Measurements from ENCODE around the gene CLCNKB.
"Not testable (repeated sequence)": the region's sequence is repeated elsewhere in the genome, so short reads cannot be mapped to it uniquely, and the experiment has no call there.

Gene CLCNKB

DNA sequence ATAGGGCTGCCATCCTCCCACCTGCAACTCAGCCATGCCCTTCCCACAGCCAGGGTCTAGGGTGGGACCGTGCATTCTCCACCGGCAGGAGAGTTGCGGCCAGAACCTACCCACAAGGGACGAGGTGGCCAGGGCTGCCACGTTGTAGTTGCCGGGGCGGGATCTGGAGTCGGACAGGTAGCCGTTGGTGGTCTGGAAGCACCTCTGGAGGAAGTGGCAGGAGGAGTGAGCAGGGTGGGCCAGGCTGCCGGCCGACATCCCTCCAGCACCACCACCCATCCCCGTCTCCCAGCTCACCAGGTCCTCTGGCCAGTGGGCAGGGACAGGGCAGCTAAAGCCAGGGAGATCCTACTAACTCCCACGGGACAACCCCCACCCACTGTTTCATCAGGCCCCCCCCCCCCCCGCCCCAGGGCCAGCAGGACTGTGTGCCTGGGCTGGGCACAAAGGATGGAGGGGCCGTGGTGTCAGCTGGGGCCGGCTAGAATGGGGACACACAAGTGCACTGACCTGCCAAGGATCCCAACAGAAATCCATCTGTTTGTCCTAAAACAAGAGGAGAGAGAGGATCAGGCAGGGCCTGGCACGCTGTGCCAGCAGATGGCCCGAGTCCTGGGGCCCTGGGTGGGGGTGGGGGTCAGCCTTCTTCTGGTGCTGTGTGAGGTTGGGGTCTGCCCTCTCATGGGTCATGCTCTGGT, 18.6 kb downstream of the CLCNKB start:
- not testable (repeated sequence) for DNase-seq

- DNase-seq = not testable (repeated sequence)
These were observed 19.1 kb downstream of the CLCNKB start for GRCh38 chr1:16062687-16063075.

DNA sequence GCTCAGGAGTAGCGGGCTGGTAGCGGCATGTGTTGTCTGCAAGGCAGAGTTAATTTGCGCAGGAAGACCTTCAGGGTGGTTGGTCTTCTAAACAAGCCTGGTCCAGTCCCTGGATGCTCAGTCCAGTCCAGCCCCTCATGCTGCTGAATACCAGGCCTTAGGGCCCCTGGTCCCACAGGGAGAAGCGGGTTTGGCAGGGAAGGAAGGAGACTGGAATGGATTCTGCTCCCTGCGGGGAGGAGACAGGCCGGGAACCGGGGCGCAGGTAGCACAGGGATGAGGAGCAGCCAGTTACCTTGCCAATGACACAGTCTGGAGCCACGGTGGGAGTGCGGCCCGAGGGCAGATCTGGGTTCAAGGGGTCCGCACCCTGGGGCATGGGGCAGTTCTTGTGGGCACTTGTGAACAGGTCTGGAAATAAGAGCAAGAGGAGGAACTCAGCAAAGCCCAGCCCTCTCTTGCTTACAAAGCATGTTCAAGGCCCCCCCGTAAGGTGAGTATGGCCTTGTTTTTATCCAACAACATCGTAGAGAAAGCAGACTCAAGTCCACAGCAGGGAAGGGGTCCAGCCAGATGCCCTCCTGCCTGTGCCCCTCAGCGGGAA, 19.7 kb downstream of the CLCNKB start:
- no peak for DNase-seq

DNA sequence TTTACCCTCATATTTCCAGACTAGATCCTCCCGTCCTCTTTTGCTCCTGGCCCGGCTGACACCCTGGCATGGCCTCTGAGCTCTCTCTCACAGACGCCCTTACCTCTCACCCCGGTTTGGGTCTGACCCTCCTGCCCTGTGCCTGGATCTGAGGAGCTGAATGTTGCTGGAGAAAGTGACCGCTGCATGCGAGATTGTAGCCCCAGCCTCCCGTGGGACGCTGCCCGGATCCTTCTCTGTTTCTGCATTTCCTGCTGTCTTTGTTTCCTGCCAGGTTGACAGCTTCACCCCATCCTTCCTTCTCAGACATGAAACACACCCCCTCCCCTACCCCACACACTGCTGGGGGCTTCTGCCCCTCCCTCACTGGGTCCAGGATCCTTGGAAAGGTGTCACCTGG, 20.3 kb downstream of the CLCNKB start:
- DNase-seq = no peak

- no peak for DNase-seq
These were observed 21.1 kb downstream of the CLCNKB start for GRCh38 chr1:16064536-16065268.

DNA sequence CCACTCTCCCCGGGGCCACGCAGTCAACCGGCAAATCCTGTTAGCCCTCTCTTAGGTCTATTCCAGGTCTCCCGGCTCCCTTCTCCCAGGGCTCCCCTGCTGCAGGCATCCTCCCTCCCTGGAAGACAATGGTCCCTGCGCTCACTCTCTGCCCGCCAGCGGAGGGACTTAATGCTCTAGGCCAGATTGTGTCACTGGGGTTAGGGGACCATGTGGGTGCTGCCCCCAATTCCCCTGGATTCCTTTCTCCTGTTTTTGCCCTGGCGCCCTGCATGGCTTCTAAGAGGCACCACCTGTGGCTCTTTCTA, 21.6 kb downstream of the CLCNKB start:
- no peak for DNase-seq

- no peak for DNase-seq
These were observed 22.7 kb downstream of the CLCNKB start for GRCh38 chr1:16066245-16066644.

- no peak for DNase-seq
These were observed 23.7 kb downstream of the CLCNKB start for GRCh38 chr1:16067127-16067768.

GRCh38 chr1:16067933-16068332, 24.4 kb downstream of the CLCNKB start:
- DNase-seq = no peak

DNA sequence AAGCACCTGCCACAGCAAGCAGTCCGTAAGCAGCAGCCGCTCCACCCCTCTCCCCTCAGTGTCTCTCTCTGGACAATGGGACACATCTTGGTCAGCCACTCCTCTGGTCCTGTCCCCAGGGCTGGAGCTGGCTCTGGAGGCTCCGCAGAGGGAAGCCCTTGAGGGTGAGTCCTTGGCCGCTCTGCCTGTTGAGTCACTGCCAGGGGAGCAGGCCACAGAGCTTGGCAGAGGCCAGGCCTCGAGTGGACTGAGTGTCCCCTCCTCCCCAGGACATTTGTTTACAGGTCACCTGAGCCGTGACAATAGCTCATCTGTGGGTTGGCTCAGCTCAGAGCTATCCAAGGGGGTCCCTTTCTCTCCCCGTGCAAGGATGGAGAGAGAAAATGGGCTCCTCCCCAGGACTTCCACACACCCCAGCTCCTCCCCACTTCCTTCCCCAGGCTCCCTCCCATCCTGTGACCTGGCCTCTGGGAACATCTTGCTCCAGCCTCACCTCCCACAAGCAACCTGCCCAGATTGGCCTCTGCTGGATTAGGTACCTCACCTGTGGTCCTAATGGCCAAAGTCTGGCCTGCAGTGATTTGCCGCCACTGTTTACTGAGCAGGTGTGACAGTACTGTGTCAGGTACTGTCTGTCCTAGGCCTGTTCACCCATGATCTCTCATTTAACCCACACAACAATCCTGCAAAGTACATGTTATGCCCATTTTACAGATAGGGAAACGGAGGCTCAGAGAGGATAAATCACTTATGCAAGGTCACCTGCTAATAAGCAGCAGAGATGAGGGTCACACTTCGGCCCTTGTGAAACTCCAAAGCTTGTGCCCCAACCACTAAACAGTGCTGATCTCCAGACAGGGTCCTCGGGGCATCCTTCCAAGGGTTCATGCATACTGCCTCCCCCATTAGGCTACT, 25.0 kb downstream of the CLCNKB start:
- DNase-seq = no peak

GRCh38 chr1:16070640-16071355, 27.2 kb downstream of the CLCNKB start:
- DNase-seq = no peak

DNA sequence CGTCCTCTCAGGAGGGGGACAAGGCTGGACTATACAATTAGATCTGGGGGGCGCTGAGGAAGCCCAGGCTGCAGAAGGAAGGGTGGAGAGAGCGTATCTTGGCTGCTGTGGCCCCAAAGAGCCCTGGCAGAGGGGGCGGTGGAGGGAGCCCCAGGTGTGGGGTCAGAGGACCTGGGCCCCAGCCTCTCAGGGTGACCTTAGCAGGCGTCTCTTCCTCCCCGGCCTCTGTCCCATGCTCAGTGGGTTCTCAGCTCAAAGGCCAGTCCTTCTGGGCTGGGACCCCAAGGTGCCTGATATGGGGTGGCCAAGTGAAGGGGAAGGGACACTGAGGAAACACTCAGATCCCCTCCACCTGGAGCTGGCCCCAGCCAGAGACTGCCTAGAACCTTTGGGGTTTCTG, 28.0 kb downstream of the CLCNKB start:
- no peak for DNase-seq

DNA sequence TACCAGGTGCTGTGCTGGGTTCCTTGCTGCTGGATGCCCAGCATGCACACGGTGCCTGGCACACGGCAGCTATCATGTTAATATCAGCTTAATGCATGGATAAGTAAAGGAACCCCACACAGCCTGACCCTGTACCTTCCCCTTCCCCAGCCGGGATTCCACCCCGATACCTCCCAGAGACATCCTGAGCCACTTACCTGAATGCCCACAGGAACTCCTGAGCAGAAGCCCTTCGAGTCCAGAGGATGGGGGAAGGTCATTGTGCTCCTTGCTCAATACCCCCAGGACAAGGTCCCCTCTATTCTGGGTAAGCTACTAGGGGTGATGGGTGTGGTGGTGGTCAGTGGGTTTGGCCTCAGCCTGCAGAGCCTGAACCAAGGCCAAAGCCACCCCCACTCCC, 28.5 kb downstream of the CLCNKB start:
- DNase-seq = no peak

- no peak for DNase-seq
These were observed 29.3 kb downstream of the CLCNKB start for GRCh38 chr1:16072616-16073484.

DNA sequence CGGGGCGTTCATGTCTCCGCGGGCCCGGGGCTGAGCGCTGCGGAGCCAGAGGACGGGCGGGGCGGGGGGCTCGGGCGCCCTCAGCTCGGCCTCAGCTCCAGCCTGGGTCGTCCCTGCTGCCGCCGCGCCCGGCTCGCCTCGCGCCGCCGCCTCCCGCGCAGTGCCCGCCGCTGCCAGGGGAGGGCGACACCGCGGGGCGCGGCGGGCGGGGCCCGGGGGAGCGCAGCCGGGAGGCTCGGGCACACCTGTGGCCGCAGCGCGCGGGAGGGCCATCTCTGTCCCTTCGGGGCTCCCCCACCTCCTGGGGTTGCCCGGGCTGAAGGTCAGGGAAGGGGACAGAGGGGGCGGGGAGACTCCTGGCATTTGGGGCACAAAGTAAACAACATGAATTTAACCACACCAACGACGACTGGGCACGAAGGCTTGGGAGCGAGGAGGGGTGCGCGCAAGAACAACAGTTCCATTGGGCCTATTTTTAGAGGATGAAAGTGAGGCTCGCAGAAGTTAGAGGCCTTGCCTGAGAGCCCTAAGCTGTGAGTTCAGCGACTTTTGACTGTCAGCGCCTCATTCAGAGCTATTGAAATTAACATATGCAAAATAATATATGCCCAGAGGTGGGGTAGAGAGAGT, 30.0 kb downstream of the CLCNKB start, which contains the start of gene FAM131C:
Gene FAM131C, minus strand, starts transcription at position 162 of the 630 bp plus-strand sequence. CDS start 209 bp downstream, outside the sequence.
- no peak for DNase-seq

DNA sequence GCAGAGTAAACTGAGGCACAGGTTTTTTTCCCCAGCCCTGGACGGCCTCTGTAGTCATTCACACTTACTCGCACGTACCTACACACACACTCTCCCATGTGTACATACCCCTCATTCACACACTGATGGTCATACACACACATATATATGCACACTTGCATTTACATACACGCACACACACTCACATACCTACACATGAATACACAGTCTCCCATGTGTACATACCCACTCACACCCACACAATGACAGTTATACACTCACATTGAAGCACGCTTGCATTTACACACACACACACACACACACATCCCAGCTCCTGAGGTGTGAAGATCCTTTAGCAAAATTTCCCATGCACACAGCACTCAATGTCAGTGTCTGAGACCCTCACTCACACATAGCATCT, 30.6 kb downstream of the CLCNKB start:
- no peak for DNase-seq

DNA sequence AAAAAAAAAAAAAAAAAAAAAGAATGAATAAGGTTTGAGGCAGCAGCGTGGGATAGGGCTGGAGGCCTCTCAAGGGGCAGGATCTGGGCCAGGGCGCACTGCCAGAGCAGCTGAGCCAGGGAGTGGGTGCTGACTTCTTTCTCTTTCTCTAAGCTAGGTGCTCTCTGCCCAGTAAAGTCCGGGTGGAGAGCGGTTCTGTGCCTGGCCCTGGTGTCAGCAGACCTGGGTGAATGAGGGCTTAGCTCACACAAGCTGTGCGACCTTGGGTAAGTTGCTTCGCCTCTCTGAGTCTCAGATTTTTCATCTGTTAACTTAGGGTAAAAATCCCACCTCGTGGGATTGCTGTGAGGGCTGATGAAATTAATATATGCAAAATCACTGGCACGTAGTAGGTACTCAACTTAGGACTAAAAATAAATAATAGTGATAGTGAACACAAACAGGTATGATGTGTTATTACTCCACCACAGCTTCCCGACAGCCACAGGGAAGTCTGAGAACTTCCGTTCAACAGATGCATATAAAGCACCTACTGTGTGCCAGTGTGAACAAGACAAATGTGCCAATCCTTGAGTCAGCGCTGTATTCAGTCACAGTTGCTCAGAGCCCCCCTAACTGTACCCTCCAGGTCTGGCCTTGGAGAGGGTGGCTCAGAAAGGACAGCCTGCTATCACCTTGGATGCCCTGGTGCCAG, 31.9 kb downstream of the CLCNKB start:
- no peak for DNase-seq

- DNase-seq = no peak
These were observed 32.7 kb downstream of the CLCNKB start for GRCh38 chr1:16076031-16076864.

GRCh38 chr1:16076865-16077238, 33.3 kb downstream of the CLCNKB start:
- DNase-seq = no peak

Measured in right forelimb (tissue), 1 donor.